ENCODE results near the gene HYI.

- TF ChIP-seq ZNF274 (IDR thresholded peaks at IDR 0.05; ENCODE audit: borderline replicate concordance, extremely low read depth, low read length) (no peak), MAX (IDR thresholded peaks at IDR 0.05) (no peak), EZH2 (IDR thresholded peaks at IDR 0.05; ENCODE audit: low read depth, low read length, severe bottlenecking) (no peak), TEAD4 (IDR thresholded peaks at IDR 0.05; ENCODE audit: low read depth, low read length) (no peak), POLR2AphosphoS5 (IDR thresholded peaks at IDR 0.05; ENCODE audit: low read depth, low read length) (no peak)
- TF ChIP-seq, protein P1, sequence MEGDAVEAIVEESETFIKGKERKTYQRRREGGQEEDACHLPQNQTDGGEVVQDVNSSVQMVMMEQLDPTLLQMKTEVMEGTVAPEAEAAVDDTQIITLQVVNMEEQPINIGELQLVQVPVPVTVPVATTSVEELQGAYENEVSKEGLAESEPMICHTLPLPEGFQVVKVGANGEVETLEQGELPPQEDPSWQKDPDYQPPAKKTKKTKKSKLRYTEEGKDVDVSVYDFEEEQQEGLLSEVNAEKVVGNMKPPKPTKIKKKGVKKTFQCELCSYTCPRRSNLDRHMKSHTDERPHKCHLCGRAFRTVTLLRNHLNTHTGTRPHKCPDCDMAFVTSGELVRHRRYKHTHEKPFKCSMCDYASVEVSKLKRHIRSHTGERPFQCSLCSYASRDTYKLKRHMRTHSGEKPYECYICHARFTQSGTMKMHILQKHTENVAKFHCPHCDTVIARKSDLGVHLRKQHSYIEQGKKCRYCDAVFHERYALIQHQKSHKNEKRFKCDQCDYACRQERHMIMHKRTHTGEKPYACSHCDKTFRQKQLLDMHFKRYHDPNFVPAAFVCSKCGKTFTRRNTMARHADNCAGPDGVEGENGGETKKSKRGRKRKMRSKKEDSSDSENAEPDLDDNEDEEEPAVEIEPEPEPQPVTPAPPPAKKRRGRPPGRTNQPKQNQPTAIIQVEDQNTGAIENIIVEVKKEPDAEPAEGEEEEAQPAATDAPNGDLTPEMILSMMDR (IDR thresholded peaks at IDR 0.05; ENCODE audit: control extremely low read depth in 1 of 3, insufficient read depth in 1 of 3, low read depth in 1 of 3, low read length in 3 of 3), result no peak
Measured at GRCh38 chr1:43437031-43437973, 16.4 kb downstream of the HYI start.
